ENCODE data around the gene TSPAN4.

DNA sequence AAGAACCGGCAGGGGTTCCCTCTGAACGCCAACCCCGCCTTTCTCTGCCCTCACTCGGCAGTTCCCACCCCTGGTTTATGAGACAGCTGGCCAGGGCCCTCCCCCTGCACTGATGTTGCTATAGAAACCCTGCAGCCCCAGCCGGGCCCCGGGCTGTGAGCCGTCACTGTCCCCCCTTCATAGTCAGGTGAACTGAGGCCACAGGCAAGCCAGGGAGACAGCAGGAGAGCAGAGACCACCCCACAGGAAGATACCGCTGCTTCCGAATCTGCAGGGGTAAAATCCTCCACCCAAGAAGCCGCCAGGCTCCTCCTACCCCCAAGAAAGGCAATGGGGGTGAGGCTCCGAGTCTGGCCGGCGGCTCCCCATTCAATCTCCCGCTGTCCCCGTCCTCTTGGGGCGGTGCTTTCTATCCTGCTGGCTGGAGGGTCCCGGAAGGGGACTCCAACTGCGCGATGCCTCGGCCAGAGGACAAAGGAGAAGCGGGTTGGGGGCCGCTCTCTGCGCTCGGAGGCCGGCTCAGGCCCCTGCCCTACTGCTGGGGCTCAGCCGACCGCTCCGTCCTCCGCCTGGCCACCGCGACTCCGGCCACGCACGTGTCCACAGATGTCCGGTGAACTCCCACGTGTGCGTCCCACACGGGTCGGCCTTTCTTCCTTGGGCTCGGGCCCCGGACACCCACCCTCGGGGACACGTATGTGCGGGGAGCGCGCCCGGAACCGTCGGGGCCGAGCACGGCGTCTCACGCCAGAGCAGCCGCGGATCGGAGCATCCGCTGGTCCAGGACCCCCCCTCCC is 45.2 kb upstream of the TSPAN4 start:
- TF ChIP-seq, protein P1, sequence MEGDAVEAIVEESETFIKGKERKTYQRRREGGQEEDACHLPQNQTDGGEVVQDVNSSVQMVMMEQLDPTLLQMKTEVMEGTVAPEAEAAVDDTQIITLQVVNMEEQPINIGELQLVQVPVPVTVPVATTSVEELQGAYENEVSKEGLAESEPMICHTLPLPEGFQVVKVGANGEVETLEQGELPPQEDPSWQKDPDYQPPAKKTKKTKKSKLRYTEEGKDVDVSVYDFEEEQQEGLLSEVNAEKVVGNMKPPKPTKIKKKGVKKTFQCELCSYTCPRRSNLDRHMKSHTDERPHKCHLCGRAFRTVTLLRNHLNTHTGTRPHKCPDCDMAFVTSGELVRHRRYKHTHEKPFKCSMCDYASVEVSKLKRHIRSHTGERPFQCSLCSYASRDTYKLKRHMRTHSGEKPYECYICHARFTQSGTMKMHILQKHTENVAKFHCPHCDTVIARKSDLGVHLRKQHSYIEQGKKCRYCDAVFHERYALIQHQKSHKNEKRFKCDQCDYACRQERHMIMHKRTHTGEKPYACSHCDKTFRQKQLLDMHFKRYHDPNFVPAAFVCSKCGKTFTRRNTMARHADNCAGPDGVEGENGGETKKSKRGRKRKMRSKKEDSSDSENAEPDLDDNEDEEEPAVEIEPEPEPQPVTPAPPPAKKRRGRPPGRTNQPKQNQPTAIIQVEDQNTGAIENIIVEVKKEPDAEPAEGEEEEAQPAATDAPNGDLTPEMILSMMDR (IDR thresholded peaks at IDR 0.05): no peak
- TF ChIP-seq POLR2A (IDR thresholded peaks at IDR 0.05): no peak
